Measurements from ENCODE around the gene OR10A4. TPM values are rescaled to one million over a fixed set of nuclear protein-coding genes. Genes with fewer than 3 reads are reported as not detected.

OR10A4 gene
- total and polyA plus RNA-seq, 9 of the 15 experiments (the other 6 are each of a cell fraction or from before 2014, with no cell fraction given), result not detected

- TF ChIP-seq ZNF175 (CRISPR knock-in tag; IDR thresholded peaks at IDR 0.05; ENCODE audit: low read depth) (no peak), CREB3 (tag; conservative IDR thresholded peaks at IDR 0.05; ENCODE audit: low read depth) (no peak), ZNF24 (IDR thresholded peaks at IDR 0.05) (no peak), FOS (IDR thresholded peaks at IDR 0.05; ENCODE audit: extremely low read depth, insufficient read length) (no peak), MAFK (IDR thresholded peaks at IDR 0.05; ENCODE audit: low read length) (no peak), E2F8 (IDR thresholded peaks at IDR 0.05; ENCODE audit: low read depth, partially characterized antibody) (no peak), HMGXB4 (CRISPR knock-in tag; IDR thresholded peaks at IDR 0.05) (no peak), SIRT6 (IDR thresholded peaks at IDR 0.05; ENCODE audit: low read depth, low read length) (no peak), JUND (IDR thresholded peaks at IDR 0.05; ENCODE audit: borderline replicate concordance, low read depth, low read length) (no peak), JUND (tag; IDR thresholded peaks at IDR 0.05; ENCODE audit: borderline replicate concordance, low read depth, low read length) (no peak)
These were observed 32.1 kb upstream of the OR10A4 start (continued) for GRCh38 chr11:6844356-6844755.
